HG03060 (cell line): ENCODE data around the gene EFNB3.
A peak's percentile ranks its signal among the peaks of the same experiment; 100 is the strongest.

Source experiments
- ATAC-seq: cut with Tn5 transposase; IDR thresholded peaks from one replicate; pipeline ENCODE4 v1.9.1; 2021; ENCODE audit warnings: low read depth, moderate number of reproducible peaks; ENCODE audit not compliant: unreplicated experiment

The EFNB3 gene

GRCh38 chr17:7704601-7705268 lies at the start of gene EFNB3:
EFNB3 (plus strand) TSS chr17:7705202; CDS start chr17:7705599, 397 bp downstream.
- no peak for ATAC-seq

- ATAC-seq: no peak
Measured at GRCh38 chr17:7655541-7655840, 49.5 kb upstream of the EFNB3 start.

- no peak for ATAC-seq
Measured at GRCh38 chr17:7656958-7657609, 47.9 kb upstream of the EFNB3 start.

- ATAC-seq: no peak
Measured at GRCh38 chr17:7667656-7668406, 37.2 kb upstream of the EFNB3 start.

- ATAC-seq: no peak
Measured at GRCh38 chr17:7668482-7668881, 36.5 kb upstream of the EFNB3 start.

- ATAC-seq: no peak
Measured at GRCh38 chr17:7673239-7673638, 31.8 kb upstream of the EFNB3 start.

GRCh38 chr17:7674934-7675333 lies 30.1 kb upstream of the EFNB3 start:
- ATAC-seq: no peak

GRCh38 chr17:7676533-7676932 lies 28.5 kb upstream of the EFNB3 start:
- ATAC-seq: no peak

- ATAC-seq: no peak
Measured at GRCh38 chr17:7677388-7678067, 27.5 kb upstream of the EFNB3 start.

GRCh38 chr17:7684851-7685532 lies 20.0 kb upstream of the EFNB3 start:
- ATAC-seq: no peak

GRCh38 chr17:7685533-7686221 lies 19.3 kb upstream of the EFNB3 start:
- ATAC-seq: peak; percentile 42

- ATAC-seq: peak; percentile 29
Measured at GRCh38 chr17:7686222-7687071, 18.6 kb upstream of the EFNB3 start.

GRCh38 chr17:7687072-7687907 lies 17.7 kb upstream of the EFNB3 start, which contains the start of gene TP53:
TP53 (minus strand) TSS chr17:7687490; CDS start chr17:7676594, 10,896 bp downstream.
- no peak for ATAC-seq

- ATAC-seq: peak; percentile 58
Measured at GRCh38 chr17:7687908-7688807, 16.8 kb upstream of the EFNB3 start, which contains the start of gene WRAP53. WRAP53 (plus strand) TSS chr17:7688477; CDS start chr17:7688649, 172 bp downstream.

GRCh38 chr17:7688808-7689316 lies 16.1 kb upstream of the EFNB3 start:
- no peak for ATAC-seq

- ATAC-seq: no peak
Measured at GRCh38 chr17:7695586-7695985, 9.4 kb upstream of the EFNB3 start.
